Measurements from ENCODE around the gene AGTR2.
"Not testable (repeated sequence)": the region's sequence is repeated elsewhere in the genome, so short reads cannot be mapped to it uniquely, and the experiment has no call there.

AGTR2 gene, protein sequence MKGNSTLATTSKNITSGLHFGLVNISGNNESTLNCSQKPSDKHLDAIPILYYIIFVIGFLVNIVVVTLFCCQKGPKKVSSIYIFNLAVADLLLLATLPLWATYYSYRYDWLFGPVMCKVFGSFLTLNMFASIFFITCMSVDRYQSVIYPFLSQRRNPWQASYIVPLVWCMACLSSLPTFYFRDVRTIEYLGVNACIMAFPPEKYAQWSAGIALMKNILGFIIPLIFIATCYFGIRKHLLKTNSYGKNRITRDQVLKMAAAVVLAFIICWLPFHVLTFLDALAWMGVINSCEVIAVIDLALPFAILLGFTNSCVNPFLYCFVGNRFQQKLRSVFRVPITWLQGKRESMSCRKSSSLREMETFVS

GRCh38 chrX:116170511-116170910, at the start of gene AGTR2:
Gene AGTR2 (plus strand): TSS chrX:116170744. CDS start chrX:116172281, 1,537 bp downstream.
- H3F3A ChIP-seq (ENCODE audit: insufficient read depth, low read length), result no peaks in the 10 kb centered on the region
- no peaks in the 10 kb centered on the region for H3K36me3 ChIP-seq (ENCODE audit: insufficient read depth, low read length)
- no peak within 1 kb of the TSS for H3K27ac ChIP-seq (ENCODE audit: low read depth, low read length, poor library complexity, severe bottlenecking)

DNA sequence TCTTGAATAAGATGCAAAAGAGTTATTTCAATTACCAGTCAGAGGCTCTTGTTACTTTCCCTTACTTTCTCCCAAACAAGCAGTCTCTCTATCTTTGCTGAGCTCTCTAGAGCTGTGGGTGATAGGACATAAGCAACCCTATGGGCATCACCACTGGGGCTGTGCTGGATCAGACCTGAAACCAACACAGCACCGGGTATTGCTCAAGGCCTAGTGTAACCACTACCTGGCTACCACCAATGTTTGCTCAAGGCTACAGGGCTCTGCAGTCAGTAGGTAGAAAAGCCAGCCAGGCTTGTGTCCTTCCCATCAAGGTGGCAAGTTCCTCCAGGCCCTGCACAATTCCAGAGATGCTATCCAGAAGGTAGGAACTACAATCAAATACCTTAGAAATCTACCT, 35.3 kb upstream of the AGTR2 start:
- TF ChIP-seq CTCF (IDR thresholded peaks at IDR 0.05; ENCODE audit: low read length), result no peak
- no peak for TF ChIP-seq EZH2 (IDR thresholded peaks at IDR 0.05; ENCODE audit: borderline replicate concordance, low read length)
- no peaks in the 10 kb centered on the region for H3F3A ChIP-seq (ENCODE audit: insufficient read depth, low read length)
- no peak overlapping the region for H3K4me2 ChIP-seq (ENCODE audit: low read length)
- no peaks in the 10 kb centered on the region for H4K20me1 ChIP-seq (ENCODE audit: insufficient read depth, low read length)
- H2AFZ ChIP-seq (ENCODE audit: low read length), result no peak overlapping the region
- no peaks in the 10 kb centered on the region for H3K36me3 ChIP-seq (ENCODE audit: insufficient read depth, low read length)
- H3K9ac ChIP-seq (ENCODE audit: low read length), result no peak overlapping the region
- no peak overlapping the region for H3K27ac ChIP-seq (ENCODE audit: low read depth, low read length, poor library complexity, severe bottlenecking)
- no peaks in the 10 kb centered on the region for H3K9me2 ChIP-seq (ENCODE audit: low read depth, low read length)
- no peak overlapping the region for H3K4me3 ChIP-seq (ENCODE audit: low read depth, low read length, poor library complexity, severe bottlenecking)
- no peaks in the 10 kb centered on the region for H3K4me1 ChIP-seq (ENCODE audit: insufficient read depth, low read length, severe bottlenecking)
- H3K9me3 ChIP-seq (ENCODE audit: low read length), result no peaks in the 10 kb centered on the region
- no peaks in the 10 kb centered on the region for H3K79me2 ChIP-seq (ENCODE audit: insufficient read depth, low read length)
- H3K27me3 ChIP-seq (ENCODE audit: insufficient read depth, low read length), result no peaks in the 10 kb centered on the region

More at GRCh38 chrX:116170511-116170910, at the start of gene AGTR2:
- Histone ChIP-seq H3K79me2 (ENCODE audit: insufficient read depth, low read length) (no peaks in the 10 kb centered on the region), H3K9ac (ENCODE audit: low read length) (no peak within 1 kb of the TSS), H3K27me3 (ENCODE audit: insufficient read depth, low read length) (no peaks in the 10 kb centered on the region), H3K4me2 (ENCODE audit: low read length) (no peak within 1 kb of the TSS), H3K9me2 (ENCODE audit: low read depth, low read length) (no peaks in the 10 kb centered on the region), H3K4me1 (ENCODE audit: insufficient read depth, low read length, severe bottlenecking) (no peaks in the 10 kb centered on the region), H2AFZ (ENCODE audit: low read length) (no peak within 1 kb of the TSS), H3K9me3 (ENCODE audit: low read length) (no peaks in the 10 kb centered on the region), H4K20me1 (ENCODE audit: insufficient read depth, low read length) (no peaks in the 10 kb centered on the region), H3K4me3 (ENCODE audit: low read depth, low read length, poor library complexity, severe bottlenecking) (no peak within 1 kb of the TSS)
- TF ChIP-seq EZH2 (IDR thresholded peaks at IDR 0.05; ENCODE audit: borderline replicate concordance, low read length), result no peak
- TF ChIP-seq CTCF (IDR thresholded peaks at IDR 0.05; ENCODE audit: low read length), result no peak

GRCh38 chrX:116141270-116141669, 29.3 kb upstream of the AGTR2 start:
- H3F3A ChIP-seq (ENCODE audit: insufficient read depth, low read length); H3K9me2 ChIP-seq (ENCODE audit: low read depth, low read length); H3K27me3 ChIP-seq (ENCODE audit: insufficient read depth, low read length): not testable (repeated sequence)

DNA sequence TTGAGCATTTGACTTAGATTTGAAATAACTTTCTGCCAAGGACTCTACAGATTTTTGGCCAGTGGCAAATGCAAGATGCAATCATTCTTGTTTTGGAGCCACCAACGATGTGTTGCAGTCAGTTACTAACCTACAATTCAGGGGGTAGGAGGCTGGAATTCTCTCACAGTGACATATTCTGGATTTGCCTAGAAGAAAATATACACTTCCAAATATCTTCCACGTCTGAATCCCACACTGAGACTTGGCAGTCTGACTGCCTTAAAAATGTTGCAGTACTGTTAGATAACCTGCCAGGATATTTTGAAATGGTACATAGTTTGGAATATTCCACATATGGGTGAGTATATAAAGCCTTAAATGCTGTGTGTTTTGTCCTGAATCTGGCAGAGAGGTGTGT, 27.6 kb upstream of the AGTR2 start:
- no peak overlapping the region for H2AFZ ChIP-seq (ENCODE audit: low read length)
- H3F3A ChIP-seq (ENCODE audit: insufficient read depth, low read length), result no peaks in the 10 kb centered on the region
- no peaks in the 10 kb centered on the region for H3K79me2 ChIP-seq (ENCODE audit: insufficient read depth, low read length)
- H3K9me3 ChIP-seq (ENCODE audit: low read length), result no peaks in the 10 kb centered on the region
- no peaks in the 10 kb centered on the region for H3K36me3 ChIP-seq (ENCODE audit: insufficient read depth, low read length)
- TF ChIP-seq EZH2 (IDR thresholded peaks at IDR 0.05; ENCODE audit: borderline replicate concordance, low read length) (no peak), CTCF (IDR thresholded peaks at IDR 0.05; ENCODE audit: low read length) (no peak)
- no peak overlapping the region for H3K4me3 ChIP-seq (ENCODE audit: low read depth, low read length, poor library complexity, severe bottlenecking)
- no peaks in the 10 kb centered on the region for H3K27me3 ChIP-seq (ENCODE audit: insufficient read depth, low read length)
- no peaks in the 10 kb centered on the region for H4K20me1 ChIP-seq (ENCODE audit: insufficient read depth, low read length)
- no peaks in the 10 kb centered on the region for H3K4me1 ChIP-seq (ENCODE audit: insufficient read depth, low read length, severe bottlenecking)
- H3K27ac ChIP-seq (ENCODE audit: low read depth, low read length, poor library complexity, severe bottlenecking), result no peak overlapping the region
- no peak overlapping the region for H3K9ac ChIP-seq (ENCODE audit: low read length)
- no peaks in the 10 kb centered on the region for H3K9me2 ChIP-seq (ENCODE audit: low read depth, low read length)
- H3K4me2 ChIP-seq (ENCODE audit: low read length), result no peak overlapping the region

More at GRCh38 chrX:116141270-116141669, 29.3 kb upstream of the AGTR2 start:
- not testable (repeated sequence) for H3K9ac ChIP-seq (ENCODE audit: low read length); H3K27ac ChIP-seq (ENCODE audit: low read depth, low read length, poor library complexity, severe bottlenecking); H2AFZ ChIP-seq (ENCODE audit: low read length); H4K20me1 ChIP-seq (ENCODE audit: insufficient read depth, low read length); H3K4me1 ChIP-seq (ENCODE audit: insufficient read depth, low read length, severe bottlenecking); H3K36me3 ChIP-seq (ENCODE audit: insufficient read depth, low read length); H3K4me2 ChIP-seq (ENCODE audit: low read length); H3K79me2 ChIP-seq (ENCODE audit: insufficient read depth, low read length); H3K9me3 ChIP-seq (ENCODE audit: low read length); H3K4me3 ChIP-seq (ENCODE audit: low read depth, low read length, poor library complexity, severe bottlenecking)
